ENCODE data around the gene ACP2. TPM values are rescaled to one million over a fixed set of nuclear protein-coding genes. Genes with fewer than 3 reads are reported as not detected.
A peak's percentile ranks its signal among the peaks of the same experiment; 100 is the strongest.

ACP2 gene
- total RNA-seq, 1 donor from 2014 or later, result 41.7 TPM

DNA sequence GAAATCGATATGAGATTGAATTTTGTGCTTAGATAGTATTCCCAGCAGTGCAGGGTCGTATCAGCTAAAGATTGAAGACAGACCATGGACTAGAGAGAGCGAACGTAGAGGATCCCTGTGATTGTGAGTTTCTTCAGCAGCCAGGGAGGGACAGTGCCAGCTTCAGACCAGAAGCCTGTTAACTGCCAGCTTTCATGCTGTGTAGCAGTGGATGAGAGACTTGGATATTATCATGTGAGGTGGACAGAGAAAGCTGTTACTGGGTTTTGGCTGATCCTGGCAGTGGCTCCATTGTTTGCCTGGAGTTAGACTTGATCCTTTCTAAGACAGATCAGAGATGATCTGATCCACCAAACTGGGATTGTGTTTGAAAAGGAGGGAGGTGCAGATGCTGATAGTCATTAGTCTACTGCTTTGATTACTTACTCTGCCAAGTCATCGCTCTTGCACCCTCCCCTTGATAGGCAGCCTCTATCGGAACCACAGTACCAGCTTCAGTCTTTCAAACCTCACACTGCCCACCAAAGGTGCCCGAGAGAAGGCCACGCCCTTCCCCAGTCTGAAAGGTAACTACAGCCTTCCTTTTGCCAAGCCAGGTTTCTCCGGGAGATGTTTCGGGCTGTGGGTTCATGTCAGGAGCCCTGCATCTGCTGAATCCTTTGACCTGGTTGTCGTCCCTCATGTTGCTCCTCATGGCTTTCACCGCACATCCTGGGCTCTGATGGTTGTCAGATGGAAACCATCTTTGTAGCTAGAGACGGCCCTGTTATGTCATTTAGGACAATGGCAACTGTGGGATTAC, 37.6 kb upstream of the ACP2 start:
- TF ChIP-seq, protein P1, sequence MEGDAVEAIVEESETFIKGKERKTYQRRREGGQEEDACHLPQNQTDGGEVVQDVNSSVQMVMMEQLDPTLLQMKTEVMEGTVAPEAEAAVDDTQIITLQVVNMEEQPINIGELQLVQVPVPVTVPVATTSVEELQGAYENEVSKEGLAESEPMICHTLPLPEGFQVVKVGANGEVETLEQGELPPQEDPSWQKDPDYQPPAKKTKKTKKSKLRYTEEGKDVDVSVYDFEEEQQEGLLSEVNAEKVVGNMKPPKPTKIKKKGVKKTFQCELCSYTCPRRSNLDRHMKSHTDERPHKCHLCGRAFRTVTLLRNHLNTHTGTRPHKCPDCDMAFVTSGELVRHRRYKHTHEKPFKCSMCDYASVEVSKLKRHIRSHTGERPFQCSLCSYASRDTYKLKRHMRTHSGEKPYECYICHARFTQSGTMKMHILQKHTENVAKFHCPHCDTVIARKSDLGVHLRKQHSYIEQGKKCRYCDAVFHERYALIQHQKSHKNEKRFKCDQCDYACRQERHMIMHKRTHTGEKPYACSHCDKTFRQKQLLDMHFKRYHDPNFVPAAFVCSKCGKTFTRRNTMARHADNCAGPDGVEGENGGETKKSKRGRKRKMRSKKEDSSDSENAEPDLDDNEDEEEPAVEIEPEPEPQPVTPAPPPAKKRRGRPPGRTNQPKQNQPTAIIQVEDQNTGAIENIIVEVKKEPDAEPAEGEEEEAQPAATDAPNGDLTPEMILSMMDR (conservative IDR thresholded peaks at IDR 0.05), result no peak
- no peak for DNase-seq (ENCODE audit: low read depth, low spot score)
- no peak overlapping the region for H3K27ac Mint-ChIP-seq (ENCODE audit: unreplicated experiment)
- peaks cover 13% of the 10 kb centered on the region for H3K36me3 Mint-ChIP-seq (ENCODE audit: low read depth)
- H3K4me3 Mint-ChIP-seq, result no peak overlapping the region
- no peaks in the 10 kb centered on the region for H3K27me3 Mint-ChIP-seq (ENCODE audit: low read depth)
- H3K4me1 Mint-ChIP-seq, result no peaks in the 10 kb centered on the region
- no peaks in the 10 kb centered on the region for H3K9me3 Mint-ChIP-seq

DNA sequence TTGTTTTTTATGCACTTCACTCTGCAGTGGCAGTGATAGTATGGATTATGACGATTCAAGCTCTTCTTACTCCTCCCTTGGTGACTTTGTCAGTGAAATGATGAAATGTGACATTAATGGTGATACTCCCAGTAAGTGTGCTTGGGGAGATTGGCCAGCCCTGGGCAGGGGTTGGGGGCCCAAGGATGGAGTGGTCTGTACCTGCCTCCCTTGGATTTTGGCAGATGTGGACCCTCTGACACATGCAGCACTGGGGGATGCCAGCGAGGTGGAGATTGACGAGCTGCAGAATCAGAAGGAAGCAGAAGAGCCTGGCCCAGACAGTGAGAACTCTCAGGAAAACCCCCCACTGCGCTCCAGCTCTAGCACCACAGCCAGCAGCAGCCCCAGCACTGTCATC, 35.5 kb upstream of the ACP2 start:
- Mint-ChIP-seq H3K9me3 (no peaks in the 10 kb centered on the region), H3K4me3 (no peak overlapping the region), H3K4me1 (no peaks in the 10 kb centered on the region), H3K27ac (ENCODE audit: unreplicated experiment) (no peak overlapping the region), H3K36me3 (ENCODE audit: low read depth) (peaks cover 7% of the 10 kb centered on the region), H3K27me3 (ENCODE audit: low read depth) (no peaks in the 10 kb centered on the region)
- TF ChIP-seq, protein P1 (conservative IDR thresholded peaks at IDR 0.05), result no peak
- no peak for DNase-seq (ENCODE audit: low read depth, low spot score)

DNA sequence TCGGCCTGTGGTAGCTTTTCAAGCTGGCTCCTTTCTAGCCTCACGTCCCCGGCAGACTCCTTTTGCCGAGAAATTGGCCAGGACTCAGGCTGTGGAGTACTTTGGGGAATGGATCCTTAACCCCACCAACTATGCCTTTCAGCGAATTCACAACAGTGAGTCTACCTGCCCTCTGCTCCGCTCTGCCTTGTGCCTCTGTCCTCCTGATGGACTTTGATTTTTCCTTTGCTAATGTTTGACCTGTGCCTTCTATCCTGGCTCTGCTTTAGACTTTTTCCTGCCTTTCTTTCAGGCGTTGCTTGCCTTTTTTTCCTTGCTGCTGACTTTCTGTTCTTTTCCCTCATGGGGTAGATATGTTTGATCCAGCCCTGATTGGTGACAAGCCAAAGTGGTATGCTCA, 33.8 kb upstream of the ACP2 start:
- Mint-ChIP-seq H3K9me3 (no peaks in the 10 kb centered on the region), H3K4me3 (no peak overlapping the region), H3K4me1 (no peaks in the 10 kb centered on the region), H3K27ac (ENCODE audit: unreplicated experiment) (peak overlapping the region; percentile 13), H3K27me3 (ENCODE audit: low read depth) (no peaks in the 10 kb centered on the region), H3K36me3 (ENCODE audit: low read depth) (peaks cover 7% of the 10 kb centered on the region)
- TF ChIP-seq, protein P1 (conservative IDR thresholded peaks at IDR 0.05), result no peak
- DNase-seq (ENCODE audit: low read depth, low spot score), result no peak

DNA sequence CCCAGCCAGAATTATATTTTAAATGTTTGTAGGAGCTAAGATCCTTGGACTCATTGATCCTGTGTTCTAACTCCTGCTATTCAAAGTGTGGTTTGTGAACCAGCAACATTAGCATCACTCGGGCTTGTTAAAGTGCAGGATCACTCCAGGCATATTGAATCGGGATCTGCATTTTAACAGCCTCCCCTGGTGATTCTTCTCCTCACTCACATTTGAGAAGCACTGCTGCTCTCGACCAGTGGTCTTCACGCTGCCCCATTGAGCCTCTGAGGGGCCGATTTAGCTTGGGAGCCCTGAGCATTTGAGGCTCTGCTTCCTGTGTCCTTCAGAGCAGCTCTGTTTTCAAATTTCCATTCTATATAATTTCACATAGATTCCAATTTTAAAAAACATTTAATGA, 32.2 kb upstream of the ACP2 start:
- H3K27ac Mint-ChIP-seq (ENCODE audit: unreplicated experiment), result no peak overlapping the region

DNA sequence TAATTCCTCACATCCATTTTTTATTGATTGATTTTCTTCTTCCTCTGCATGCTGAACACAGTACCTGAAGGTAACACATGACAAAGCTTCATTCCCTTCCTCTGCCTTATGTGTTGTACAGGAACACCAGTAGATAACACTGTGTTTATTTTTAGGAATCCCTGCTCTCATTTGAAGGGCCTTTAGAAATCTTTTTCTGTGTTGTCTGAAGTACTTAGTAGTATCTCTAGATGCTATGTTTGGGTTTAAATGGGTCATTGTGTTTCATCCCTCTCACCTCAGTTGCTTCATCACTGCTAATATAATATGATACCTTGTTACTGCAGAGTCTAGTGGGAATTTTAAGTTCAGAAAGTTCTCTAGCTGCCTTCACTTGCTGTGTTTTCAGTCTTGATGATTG, 31.5 kb upstream of the ACP2 start:
- Mint-ChIP-seq H3K4me1 (no peaks in the 10 kb centered on the region), H3K27ac (ENCODE audit: unreplicated experiment) (no peak overlapping the region), H3K9me3 (no peaks in the 10 kb centered on the region), H3K27me3 (ENCODE audit: low read depth) (no peaks in the 10 kb centered on the region), H3K36me3 (ENCODE audit: low read depth) (peaks cover 13% of the 10 kb centered on the region), H3K4me3 (no peak overlapping the region)
- DNase-seq (ENCODE audit: low read depth, low spot score), result no peak
- TF ChIP-seq, protein P1 (conservative IDR thresholded peaks at IDR 0.05), result no peak

More for the DNA sequence above, 32.2 kb upstream of the ACP2 start:
- no peaks in the 10 kb centered on the region for H3K4me1 Mint-ChIP-seq
- no peak overlapping the region for H3K4me3 Mint-ChIP-seq
- TF ChIP-seq, protein P1 (conservative IDR thresholded peaks at IDR 0.05), result no peak
- peaks cover 13% of the 10 kb centered on the region for H3K36me3 Mint-ChIP-seq (ENCODE audit: low read depth)
- no peaks in the 10 kb centered on the region for H3K27me3 Mint-ChIP-seq (ENCODE audit: low read depth)
- no peaks in the 10 kb centered on the region for H3K9me3 Mint-ChIP-seq
- DNase-seq (ENCODE audit: low read depth, low spot score), result no peak

All from neural crest cell (in vitro differentiated cells).